Neural progenitor cell (in vitro differentiated cells): ENCODE data around the gene ARPC2.

Experiments
- CTCF ChIP-seq: fragments of 200-600 bp; sonication (generic); IDR thresholded peaks from 2 replicates; pipeline ENCODE4 v1.5.1; 2017; ENCODE audit warnings: antibody characterized with exemption, mild to moderate bottlenecking
- EZH2 ChIP-seq: fragments of 200-600 bp; sonication (generic); IDR thresholded peaks from 2 replicates; pipeline ENCODE4 v1.6.1; 2017; ENCODE audit warnings: antibody characterized with exemption, mild to moderate bottlenecking, moderate library complexity
- EZH2phosphoT487 ChIP-seq: fragments of 200-600 bp; sonication (generic); IDR thresholded peaks from 2 replicates; pipeline ENCODE4 v1.6.1; 2017; ENCODE audit warnings: antibody characterized with exemption

- TF ChIP-seq CTCF (no peak), EZH2 (no peak), EZH2phosphoT487 (no peak)
Observed at GRCh38 chr2:218180467-218181114, 36.4 kb upstream of the ARPC2 start.
